T follicular helper cell (primary cell): ENCODE data around the gene CLASP1.
"Not testable (repeated sequence)": the region's sequence is repeated elsewhere in the genome, so short reads cannot be mapped to it uniquely, and the experiment has no call there.

ENCODE experiments used
- DNase-seq: peaks from one replicate; pipeline ENCODE4 v3.0.0-alpha.2; 2020; ENCODE audit warnings: low read depth

CLASP1 gene

DNA sequence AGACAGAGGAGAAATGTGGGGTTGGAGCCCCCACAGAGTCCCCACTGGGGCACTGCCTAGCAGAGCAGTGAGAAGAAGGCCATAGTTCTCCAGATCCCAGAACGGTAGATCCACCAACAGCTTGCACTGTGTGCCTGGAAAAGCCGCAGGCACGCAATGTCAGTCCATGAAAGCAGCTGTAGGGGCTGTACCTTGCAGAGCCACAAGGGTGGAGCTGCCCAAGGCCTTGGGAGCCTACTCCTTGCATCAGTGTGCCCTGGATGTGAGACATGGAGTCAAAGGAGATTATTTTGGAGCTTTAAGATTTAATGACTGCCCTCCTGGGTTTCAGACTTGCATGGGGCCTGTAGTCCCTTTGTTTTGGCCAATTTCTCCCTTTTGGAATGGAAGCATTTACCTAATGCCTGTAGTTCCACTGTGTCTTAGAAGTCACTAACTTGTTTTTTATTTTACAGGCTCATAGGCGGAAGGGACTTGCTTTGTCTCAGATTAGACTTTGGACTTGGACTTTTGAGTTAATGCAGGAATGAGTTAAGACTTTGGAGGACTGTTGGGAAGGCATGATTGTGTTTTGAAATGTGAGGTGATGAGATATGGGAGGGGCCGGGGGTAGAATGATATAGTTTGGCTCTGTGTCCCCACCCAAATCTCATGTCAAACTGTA lies 274.7 kb downstream of the CLASP1 start:
- not testable (repeated sequence) for DNase-seq

DNA sequence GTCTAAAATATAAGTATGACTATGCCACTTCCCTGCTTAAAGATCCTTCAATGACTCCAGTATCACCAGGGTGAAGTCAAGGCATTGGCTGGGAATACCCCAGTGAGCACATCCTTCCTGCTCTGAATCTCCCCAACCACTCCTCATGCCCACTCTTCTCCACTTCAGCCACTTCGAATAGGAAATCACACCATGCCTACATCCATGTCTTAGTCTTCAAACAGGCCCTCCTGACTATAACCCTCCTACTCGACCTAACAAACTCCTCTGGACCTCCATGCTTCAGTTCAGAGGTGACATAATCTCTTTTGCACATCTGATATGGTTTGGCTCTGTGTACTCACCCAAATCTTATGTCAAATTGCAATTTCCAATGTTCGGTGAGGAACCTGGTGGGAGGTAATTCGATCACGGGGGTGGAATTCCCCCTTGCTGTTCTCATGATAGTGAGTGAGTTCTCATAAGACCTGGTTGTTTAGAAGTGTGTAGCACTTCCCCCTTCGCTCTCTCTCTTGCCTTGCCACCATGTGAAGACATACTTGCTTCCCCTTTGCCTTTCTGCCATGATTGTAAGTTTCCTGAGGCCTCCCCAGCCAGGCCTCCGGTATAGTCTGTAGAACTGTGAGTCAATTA lies 276.4 kb downstream of the CLASP1 start:
- no peak for DNase-seq

DNA sequence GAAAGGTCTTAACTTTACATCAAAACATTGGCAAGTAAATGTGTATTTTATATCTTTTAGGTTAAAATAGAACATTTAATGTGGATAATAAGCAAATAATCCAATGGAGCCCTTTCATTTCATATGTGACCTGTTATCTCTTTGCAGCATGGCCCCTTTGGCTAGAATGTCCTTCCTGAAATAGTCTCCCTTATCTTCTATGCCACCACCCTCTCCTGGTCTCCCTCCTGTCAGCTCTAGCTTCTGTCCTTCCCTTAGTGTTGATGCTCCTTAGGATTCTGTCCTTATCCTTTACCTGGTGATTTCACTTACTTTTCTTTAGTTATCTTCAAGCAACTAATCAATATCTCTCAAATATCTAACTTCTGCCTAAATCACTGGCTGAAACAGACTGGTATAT lies 277.2 kb downstream of the CLASP1 start:
- DNase-seq = no peak

DNA sequence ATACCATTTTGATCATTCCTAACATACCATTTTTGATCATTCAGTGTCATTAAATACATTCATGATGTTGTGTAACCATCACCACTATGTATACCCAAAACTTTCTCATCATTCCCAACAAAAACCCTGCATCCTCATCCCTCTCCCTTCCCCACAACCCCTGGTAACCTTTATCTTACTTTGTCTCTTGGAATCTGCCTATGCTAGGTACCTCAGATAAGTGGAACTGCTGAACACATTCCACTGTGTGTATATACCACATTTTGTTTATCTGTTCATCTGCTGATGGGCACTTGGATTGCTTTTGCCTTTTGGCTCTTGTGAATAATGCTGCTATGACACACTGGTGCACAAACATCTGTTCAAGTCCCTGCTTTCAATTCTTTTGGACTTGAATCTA lies 280.4 kb downstream of the CLASP1 start:
- no peak for DNase-seq

DNA sequence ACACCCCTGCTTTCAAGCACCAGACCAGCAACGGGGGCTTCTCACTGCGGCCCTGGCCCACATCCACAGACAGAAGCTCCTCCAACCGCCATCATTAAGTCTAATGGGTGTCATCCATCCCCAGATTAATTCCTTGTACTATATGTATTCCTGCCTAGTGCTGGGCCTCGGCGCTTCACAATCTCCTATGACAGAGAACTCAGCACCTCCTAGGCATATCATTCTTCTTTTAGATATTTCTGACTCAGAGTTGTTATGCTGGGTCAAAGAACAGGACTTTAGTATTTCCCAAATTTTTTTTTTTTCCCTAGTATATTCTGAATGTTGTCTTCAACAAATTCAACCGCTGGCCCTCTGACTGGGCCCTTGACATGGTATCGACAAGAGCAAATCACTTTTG lies 281.1 kb downstream of the CLASP1 start:
- no peak for DNase-seq

DNA sequence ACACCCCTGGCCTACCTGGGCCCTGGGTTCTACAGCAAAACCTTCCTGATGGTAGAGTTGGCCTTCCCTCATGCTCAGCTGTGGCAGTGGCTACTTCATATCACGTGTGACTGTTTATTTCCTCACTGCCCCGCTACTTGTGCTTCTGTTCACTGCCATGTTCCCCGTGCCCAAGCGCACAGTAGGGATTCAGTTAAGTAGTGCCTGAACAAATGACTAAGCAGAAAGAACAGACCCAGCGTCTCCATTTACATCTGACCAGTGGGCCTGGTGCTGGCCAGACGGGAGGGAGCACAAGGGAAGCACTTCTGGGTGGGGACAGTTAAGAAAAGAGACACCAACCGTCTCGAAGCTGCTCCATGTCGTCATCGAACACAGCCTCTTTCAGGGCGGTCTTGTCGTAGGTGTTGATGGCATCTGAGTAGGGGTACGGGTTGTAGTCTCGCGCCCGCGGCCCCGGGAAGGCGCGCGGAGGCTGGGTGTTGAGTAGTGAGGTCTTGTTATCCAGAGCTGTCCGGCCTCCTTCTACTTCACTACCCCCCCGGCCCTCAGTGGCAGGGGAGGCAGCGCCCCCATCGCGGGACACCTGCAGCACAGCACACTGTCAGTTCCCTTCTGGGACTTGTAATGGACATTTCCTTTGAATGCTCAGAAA lies 281.9 kb downstream of the CLASP1 start:
- DNase-seq = no peak

DNA sequence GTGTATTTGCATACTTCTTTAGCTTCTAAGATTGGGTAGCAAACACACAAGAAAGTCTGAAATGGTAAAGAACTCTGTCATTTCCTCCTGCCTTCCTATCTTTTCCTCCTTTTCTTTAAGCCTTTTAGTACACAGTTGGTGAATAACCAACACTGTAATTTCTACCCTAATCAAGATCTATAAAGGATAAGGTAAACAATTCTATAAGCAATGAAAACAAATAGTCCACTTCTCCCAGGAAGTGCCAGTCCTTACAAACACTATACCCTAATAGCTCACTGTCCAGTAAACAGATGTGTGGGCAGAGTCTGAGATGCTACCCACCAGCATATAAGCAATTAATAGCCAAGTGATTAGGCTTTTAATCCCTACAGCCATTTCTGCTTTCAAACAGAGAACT lies 283.2 kb downstream of the CLASP1 start:
- no peak for DNase-seq

DNA sequence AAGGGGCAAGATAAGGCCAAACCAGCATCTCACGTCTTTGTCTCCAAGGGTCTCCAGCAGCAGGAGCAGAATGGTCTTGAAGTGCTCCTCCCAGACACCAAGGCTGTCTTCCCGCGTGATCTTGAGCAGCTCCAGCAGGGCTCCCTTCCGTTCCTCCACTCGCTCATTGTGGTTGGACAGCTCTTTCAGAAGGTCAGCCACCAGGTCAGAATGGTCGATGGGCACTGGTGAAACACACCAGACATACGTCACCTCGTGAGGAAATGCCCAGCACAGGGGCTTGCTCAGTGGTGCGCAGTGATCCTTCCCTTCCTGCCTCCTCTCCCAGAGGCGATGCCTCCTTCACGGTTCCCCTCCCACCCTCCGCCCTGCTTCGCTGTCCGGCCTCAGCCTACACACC lies 284.2 kb downstream of the CLASP1 start:
- DNase-seq = no peak

DNA sequence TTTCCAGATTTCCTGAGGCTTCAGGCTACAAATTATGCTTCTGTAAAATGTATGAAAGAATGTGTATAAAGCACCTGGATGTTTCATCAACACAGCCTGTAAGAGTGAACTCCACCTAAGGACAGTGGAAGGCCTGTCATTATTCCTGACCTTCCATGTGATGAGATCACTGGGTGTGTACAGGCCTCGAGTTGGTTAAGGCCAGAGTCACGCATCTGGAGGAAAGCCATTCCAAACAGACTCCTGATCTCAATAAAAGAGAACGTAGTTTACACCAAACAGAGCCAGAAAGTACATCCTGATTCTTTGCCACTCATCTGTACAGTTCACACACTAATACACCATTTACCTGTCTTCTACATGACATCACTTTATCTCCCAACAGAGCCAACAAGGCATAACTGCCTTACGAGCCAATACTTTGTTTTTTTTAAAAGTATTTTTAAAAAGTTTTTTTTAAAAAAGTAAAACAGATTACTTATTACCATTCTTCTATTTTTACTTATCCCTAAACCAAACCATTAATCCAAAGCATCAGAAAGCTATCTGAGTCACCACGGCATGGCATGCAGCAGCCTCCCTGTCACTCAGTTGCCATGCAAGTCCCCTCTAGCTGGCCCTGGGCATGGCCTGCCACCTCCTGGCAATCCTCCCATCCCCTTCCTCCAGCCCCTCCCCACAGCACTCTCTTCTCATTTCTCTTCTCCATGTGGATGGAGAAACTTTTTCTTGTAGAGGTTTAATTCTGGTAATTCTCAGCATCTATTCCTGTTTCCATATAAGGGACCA lies 285.4 kb downstream of the CLASP1 start:
- no peak for DNase-seq

DNA sequence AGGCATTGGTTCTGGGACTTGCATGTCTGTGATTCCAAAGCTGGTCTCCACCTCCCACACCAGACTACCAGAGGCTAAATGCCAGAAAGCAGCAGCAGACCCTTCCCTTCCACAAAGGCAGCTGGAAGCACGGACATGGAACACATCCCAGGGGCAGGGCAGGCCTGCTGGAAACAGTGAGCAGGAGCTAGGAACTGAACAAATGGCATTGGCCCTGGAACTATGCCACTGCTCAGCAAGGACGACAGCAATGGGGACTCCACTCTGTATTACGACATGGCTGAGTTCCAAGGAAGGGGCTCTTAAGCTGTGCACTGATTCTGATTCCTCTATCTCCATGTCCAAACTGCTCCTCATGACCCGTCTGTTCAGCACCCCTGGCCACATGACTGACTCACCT lies 286.5 kb downstream of the CLASP1 start:
- DNase-seq = no peak

DNA sequence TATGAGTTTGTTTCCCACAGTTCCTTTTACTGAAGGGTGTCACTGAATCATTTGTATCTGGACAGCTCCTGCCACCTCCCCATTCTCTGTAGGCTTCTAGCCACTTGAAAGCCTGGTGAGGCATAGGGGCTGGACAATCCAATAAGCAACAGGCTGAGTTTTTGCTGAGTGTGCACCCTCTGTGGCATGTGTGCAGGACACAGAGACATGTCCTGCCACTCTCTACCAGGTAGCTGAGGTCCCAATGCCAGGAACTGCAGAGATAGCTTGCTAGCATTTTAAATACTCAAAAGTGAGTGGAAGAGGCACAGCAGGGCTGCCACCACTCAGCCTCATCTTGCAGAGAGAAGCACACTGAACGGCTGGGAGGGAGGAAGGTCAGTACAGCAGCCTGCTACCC lies 287.0 kb downstream of the CLASP1 start:
- DNase-seq = no peak

DNA sequence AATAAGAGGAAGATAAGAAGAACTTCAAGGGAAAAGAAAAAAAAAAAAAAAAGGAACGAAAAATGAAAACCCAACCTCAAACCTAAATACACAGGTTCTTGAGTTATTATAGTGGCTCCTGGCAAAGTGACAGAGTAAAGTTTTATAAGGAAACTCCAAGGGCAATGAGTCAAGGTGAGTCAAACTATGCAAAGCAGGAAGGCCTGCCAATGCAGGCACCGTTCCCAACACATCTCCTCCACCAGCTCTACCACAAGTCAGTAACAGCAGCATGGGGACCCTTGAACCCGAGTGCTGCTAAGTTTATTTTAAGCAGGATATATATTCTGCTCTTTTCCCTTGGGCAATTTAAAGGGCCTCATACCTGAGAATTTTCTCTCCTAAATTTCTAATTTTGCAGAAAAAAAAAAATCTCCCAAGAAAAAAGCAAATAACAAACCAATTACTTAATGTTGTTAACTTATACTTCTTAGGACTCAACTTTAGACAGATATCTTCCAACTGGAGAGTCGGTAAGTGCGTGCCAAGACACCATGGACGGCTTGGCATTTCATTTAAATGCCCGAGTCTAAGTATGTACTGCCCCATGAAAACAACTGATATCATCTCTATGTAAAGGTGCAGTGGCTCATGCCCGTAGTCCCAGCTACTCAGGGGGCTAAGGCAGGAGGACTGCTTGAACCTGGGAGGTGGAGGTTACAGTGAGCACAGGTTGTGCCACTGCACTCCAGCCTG lies 288.5 kb downstream of the CLASP1 start:
- no peak for DNase-seq

DNA sequence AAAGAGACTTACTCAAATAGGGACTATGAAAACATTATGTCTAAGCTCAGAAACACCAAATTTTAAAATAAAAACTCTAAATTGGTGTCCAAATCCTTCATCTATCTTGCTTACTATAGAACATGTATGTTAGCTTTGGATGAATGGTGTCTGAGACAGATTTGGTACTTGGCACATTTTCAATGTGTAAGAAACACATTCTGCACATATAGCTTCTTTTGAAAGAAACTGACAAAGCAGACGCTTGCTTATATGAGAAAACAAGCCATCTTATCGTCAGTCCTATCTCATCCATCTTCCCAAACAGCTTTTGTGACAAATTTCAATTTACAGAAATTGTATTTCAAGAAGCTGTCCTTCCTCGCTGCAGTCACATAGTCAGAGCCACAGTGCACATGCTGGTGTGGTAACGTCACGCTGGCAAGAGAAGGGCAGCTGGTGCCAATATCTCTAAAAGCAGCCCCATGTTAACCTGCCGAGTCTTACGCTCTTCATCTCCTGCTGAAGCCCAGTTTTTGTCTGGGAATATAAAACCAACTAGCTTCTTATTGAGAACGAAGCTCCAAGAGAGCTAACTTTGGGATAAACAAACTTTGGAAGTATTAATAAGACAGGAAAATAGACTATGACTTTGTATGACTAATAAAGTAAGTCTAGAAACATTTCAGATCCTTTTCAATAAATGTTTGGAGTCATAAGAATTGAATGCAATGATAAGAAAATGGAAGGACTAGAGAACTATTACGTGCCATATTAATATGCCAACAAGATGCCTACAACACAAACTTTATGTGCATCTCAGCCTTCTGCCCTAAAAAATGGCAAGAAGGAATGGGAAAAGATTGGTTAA lies 289.3 kb downstream of the CLASP1 start:
- DNase-seq = no peak

DNA sequence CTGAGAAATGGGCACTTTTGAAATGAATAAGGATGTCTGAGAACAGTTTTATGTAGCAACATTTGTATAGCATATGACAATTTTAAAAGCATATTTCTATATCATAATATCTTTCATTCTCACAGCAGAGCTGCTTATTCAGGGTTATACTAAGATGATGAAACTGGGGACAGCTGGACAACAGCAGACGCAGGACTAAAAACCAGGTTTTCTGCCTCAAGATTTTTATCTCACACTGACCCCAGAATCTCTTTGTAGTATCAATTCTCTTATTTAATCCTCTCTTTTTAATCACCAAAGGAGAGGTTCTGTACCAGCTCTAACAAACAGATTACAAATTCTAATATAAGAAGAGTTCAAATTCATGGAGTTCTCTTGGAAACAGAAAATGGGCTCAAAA lies 290.1 kb downstream of the CLASP1 start:
- DNase-seq = no peak

DNA sequence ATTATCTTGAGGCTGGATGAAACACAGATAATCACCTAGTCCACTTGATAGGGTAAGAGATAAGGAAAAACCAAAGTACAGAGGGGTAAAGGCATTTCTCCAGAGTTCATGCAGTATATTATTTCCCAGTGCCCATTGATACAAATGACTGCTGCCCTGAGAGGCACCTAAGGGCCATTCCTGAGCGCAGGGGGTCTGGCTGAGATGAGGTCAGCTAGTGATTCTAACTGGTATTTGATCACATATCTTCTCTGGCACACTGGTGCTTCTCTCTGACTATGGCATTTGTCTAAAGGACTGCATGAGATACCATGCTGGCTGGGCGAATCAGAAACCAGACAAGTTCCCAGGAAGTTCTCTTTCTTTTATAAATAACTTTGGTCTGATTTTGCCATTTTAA lies 291.0 kb downstream of the CLASP1 start:
- no peak for DNase-seq

DNA sequence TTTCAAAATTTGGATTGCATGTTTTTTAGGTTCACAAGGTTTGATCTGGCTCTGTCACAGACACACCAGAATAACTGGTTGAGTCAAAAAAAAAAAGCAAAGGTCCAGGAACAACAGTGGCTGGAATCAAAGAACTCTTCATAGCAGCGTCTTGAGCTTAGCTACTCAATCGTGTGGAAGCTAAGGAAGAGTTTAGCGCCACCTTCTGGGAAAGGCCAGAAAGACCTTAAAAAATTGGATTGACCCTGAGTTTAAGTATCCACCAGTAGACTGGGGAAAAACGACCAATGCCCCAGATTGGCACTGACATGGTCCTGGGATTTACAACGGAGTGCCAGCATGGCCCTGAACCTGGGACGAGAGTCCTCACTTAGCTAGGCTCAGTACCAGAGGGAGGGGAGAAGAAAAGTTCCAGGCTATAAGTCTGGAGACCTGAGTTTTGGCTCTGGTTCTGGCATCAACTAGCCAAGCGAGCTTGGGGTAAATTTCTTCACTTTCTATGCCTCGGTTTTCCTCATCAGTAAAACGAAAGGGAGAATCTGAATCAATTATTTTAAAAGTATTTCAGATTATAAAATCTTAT lies 293.1 kb downstream of the CLASP1 start:
- no peak for DNase-seq

DNA sequence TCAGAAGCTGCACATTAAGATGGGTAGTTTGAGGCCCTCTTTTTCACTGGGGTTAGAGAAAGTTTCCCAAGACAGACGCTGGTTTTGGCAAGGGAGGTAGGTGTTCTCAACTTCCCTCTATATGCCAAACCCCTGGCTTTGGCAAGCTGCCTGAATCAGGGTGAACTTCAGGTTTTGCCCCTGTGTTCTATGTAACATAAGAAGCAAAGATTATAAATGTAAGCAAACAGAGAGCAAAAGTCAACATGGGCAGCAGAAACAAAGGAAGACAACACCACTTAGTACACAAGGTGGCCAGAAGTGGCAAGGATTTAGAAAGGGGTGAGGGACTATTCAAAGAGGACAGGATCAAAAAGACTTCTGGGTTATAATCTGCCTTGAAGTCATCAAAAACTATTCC lies 293.8 kb downstream of the CLASP1 start:
- DNase-seq = no peak

DNA sequence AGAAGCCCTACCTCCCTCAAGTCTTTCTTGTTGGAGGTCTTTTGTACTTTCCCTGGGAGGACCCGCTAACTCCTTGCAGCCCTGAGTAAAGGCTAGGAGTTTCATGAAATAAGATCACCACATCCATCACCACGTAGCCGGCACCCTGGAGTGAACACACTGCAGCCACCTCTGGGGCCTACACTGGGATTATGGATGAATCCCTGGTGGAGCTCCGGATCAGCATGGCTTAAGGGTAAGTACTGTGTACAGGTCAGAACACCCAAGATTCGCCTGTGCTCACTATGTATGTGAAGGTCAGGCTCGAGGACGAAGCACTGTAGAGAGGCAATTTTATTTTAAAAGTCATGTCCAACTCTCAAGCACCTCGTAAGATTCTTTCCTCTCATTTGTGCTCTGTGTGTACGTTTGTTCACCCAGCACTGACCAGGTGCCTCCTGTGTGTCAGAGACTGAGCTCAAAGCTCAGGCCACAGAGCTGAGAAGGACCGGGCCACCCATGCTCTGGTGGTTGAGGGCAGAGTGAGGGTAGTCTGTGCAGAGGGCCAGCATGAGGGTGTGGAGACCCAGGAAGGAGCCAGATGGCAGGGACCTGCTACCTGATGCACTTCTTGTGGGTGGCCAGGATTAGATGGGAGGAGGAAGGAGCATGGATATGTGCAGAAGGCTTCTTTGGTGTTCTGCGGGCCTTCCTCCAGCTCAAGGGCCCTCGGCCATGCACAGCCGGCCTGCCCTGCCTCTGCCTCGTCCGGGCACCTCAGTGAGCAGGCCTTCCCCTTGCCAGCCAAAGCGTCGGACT lies 297.5 kb downstream of the CLASP1 start:
- no peak for DNase-seq

DNA sequence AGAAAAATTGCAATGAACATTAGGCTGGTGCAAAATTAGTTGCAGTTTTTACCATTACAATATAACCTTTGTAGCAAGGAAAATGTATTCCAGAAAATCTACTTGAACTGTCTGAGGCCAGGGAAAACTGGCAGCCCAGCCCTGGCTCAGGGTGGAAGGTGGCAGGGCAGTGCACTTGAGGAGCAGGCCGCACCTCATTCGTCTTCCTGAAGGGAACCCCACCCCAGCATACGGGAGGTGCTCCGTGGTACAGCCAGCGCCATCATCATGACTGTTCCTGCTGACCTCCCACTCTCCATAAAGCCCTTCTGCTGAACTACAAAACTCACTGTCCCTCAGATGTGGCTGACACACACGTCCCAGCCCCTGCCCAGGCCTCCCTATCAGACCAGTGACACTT lies 298.4 kb downstream of the CLASP1 start:
- DNase-seq = no peak

DNA sequence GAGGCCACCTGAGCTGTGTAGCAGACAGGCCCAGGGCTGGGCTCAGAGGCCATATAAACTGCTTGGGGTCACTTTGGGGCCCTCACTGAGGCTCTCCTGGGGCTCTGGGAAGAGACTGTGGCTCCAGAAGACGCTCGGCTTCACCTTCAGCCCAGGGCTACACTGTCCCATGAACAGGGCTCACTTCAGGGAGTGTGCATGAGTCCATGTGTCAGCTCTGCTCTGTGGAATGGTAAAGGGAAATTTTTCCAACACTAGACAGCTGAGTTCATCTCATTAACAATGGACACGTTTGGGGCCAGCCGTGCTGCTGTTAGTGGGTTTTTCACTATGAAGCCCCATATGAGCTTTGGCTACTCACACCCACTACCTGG lies 298.9 kb downstream of the CLASP1 start:
- DNase-seq = no peak
